ENCODE results near the gene QRFP.
A peak's percentile ranks its signal among the peaks of the same experiment; 100 is the strongest.

The QRFP gene

GRCh38 chr9:130942679-130943078 is 46.1 kb upstream of the QRFP start:
- DNase-seq: no peak
- intact Hi-C loops (cut with DNase I; ENCODE audit: low total_unique reads): loop anchor here (2.0 to 10.0 kb wide), 3 partner anchors 75 to 236 kb away; no protein-coding TSS in a partner anchor
- Histone ChIP-seq H3K27ac (no peak overlapping the region), H3K36me3 (no peaks in the 10 kb centered on the region), H3K4me1 (peaks cover 0 to 36% (median 28%) of the 10 kb centered on the region in 4 donors), H3K4me3 (no peak overlapping the region), H3K27me3 (peaks cover 7 to 57% of the 10 kb centered on the region in 2 donors), H3K9me3 (no peaks in the 10 kb centered on the region)
- no peak for TF ChIP-seq CTCF (IDR thresholded peaks at IDR 0.05)

GRCh38 chr9:130942084-130942483 is 45.5 kb upstream of the QRFP start:
- no peak for DNase-seq
- Histone ChIP-seq H3K9me3 (no peaks in the 10 kb centered on the region), H3K27me3 (peaks cover 7 to 63% of the 10 kb centered on the region in 2 donors), H3K36me3 (no peaks in the 10 kb centered on the region), H3K4me1 (peaks cover 0 to 40% (median 28%) of the 10 kb centered on the region in 4 donors), H3K4me3 (no peak overlapping the region), H3K27ac (no peak overlapping the region)
- no peak for TF ChIP-seq CTCF (IDR thresholded peaks at IDR 0.05)
- intact Hi-C loops (cut with DNase I; ENCODE audit: low total_unique reads): loop anchor here (2.0 to 10.0 kb wide), 3 partner anchors 75 to 235 kb away; no protein-coding TSS in a partner anchor

- Histone ChIP-seq H3K27me3 (peaks cover 7 to 74% of the 10 kb centered on the region in 2 donors), H3K9me3 (no peaks in the 10 kb centered on the region), H3K36me3 (no peaks in the 10 kb centered on the region), H3K4me1 (peaks cover 0 to 49% (median 38%) of the 10 kb centered on the region in 4 donors), H3K4me3 (no peak overlapping the region), H3K27ac (no peak overlapping the region)
- TF ChIP-seq CTCF (IDR thresholded peaks at IDR 0.05): peak; percentile 83 to 91
- DNase-seq: peak; percentile 51 to 81
- intact Hi-C loops (cut with DNase I; ENCODE audit: low total_unique reads): loop anchor here (2.0 to 10.0 kb wide), 3 partner anchors 74 to 240 kb away; no protein-coding TSS in a partner anchor
Observed at GRCh38 chr9:130940693-130941576, 44.3 kb upstream of the QRFP start.

GRCh38 chr9:130940027-130940549 is 43.5 kb upstream of the QRFP start:
- Histone ChIP-seq H3K36me3 (no peaks in the 10 kb centered on the region), H3K4me3 (peak overlapping the region; percentile 33 to 60), H3K9me3 (no peaks in the 10 kb centered on the region), H3K4me1 (peaks cover 0 to 51% (median 38%) of the 10 kb centered on the region in 4 donors), H3K27me3 (peaks cover 7 to 83% of the 10 kb centered on the region in 2 donors), H3K27ac (no peak overlapping the region)
- DNase-seq: no peak
- no peak for TF ChIP-seq CTCF (IDR thresholded peaks at IDR 0.05)
- intact Hi-C loops (cut with DNase I; ENCODE audit: low total_unique reads): loop anchor here (2.0 to 10.0 kb wide), 3 partner anchors 73 to 239 kb away; no protein-coding TSS in a partner anchor

GRCh38 chr9:130939405-130940026 is 42.9 kb upstream of the QRFP start:
- H3K9me3 ChIP-seq: no peaks in the 10 kb centered on the region
- TF ChIP-seq CTCF (IDR thresholded peaks at IDR 0.05): no peak
- peaks cover 0 to 51% (median 38%) of the 10 kb centered on the region in 4 donors for H3K4me1 ChIP-seq
- DNase-seq: no peak
- H3K27ac ChIP-seq: no peak overlapping the region
- H3K27me3 ChIP-seq: peaks cover 7 to 88% of the 10 kb centered on the region in 2 donors
- intact Hi-C loops (cut with DNase I; ENCODE audit: low total_unique reads): loop anchor here (2.0 to 10.0 kb wide), 3 partner anchors 72 to 239 kb away; no protein-coding TSS in a partner anchor
- peak overlapping the region; percentile 33 to 60 for H3K4me3 ChIP-seq
- no peaks in the 10 kb centered on the region for H3K36me3 ChIP-seq
